ENCODE data around the gene WDR93.
A peak's percentile ranks its signal among the peaks of the same experiment; 100 is the strongest.

DNA sequence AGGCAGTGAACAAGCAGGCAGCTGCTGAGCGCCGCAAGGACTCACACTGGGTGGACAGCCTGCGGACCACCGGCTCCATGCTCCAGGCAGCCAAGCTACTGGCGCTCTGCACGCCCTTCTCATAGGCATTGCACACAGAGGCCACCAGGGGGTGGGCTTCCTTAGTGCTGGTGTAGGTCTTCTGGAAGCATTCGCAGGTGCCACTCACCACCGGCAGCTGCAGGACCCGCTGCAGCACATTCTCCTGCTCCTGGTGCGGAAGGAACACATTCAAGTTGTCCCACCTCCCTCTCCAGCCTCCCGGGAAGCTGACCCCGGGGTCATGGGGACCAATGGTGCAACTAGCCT lies 17.5 kb upstream of the WDR93 start:
- no peak for TF ChIP-seq POLR2AphosphoS5 (IDR thresholded peaks at IDR 0.05)
- TF ChIP-seq, protein P1, sequence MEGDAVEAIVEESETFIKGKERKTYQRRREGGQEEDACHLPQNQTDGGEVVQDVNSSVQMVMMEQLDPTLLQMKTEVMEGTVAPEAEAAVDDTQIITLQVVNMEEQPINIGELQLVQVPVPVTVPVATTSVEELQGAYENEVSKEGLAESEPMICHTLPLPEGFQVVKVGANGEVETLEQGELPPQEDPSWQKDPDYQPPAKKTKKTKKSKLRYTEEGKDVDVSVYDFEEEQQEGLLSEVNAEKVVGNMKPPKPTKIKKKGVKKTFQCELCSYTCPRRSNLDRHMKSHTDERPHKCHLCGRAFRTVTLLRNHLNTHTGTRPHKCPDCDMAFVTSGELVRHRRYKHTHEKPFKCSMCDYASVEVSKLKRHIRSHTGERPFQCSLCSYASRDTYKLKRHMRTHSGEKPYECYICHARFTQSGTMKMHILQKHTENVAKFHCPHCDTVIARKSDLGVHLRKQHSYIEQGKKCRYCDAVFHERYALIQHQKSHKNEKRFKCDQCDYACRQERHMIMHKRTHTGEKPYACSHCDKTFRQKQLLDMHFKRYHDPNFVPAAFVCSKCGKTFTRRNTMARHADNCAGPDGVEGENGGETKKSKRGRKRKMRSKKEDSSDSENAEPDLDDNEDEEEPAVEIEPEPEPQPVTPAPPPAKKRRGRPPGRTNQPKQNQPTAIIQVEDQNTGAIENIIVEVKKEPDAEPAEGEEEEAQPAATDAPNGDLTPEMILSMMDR (IDR thresholded peaks at IDR 0.05): peak in 3 of 5 experiments; percentile 26 to 29 (median 29)
- no peak for TF ChIP-seq POLR2A (IDR thresholded peaks at IDR 0.05)
